ENCODE results near the gene PGA5.

The PGA5 gene

GRCh38 chr11:61297746-61298145 lies 56.8 kb downstream of the PGA5 start:
- no peak for DNase-seq

- no peak for DNase-seq
Measured at GRCh38 chr11:61298663-61299244, 57.8 kb downstream of the PGA5 start.

Data from activated T-cell treated with anti-CD3 and anti-CD28 coated beads for 4 hours (primary cell).